Right renal cortex interstitium (tissue), 3 donors: Measurements from ENCODE around the gene BMF. TPM values are rescaled to one million over a fixed set of nuclear protein-coding genes. Genes with fewer than 3 reads are reported as not detected.
"Not testable (repeated sequence)": the region's sequence is repeated elsewhere in the genome, so short reads cannot be mapped to it uniquely, and the experiment has no call there.

Source experiments
- DNase-seq, 3 donors: peaks; one replicate each; pipeline ENCODE4 v3.0.0-alpha.2; 2013; ENCODE audit warnings: low read depth in 3 of 3, low spot score in 2 of 3
- polyA plus RNA-seq, 3 donors: library from polyadenylated mRNA; unstranded; fragments of 120-200 nt; gene quantifications; one replicate each; pipeline ENCODE4 v1.2.1, GENCODE V29; 2013; ENCODE audit not compliant: insufficient read length in 3 of 3

The BMF gene
- polyA plus RNA-seq: 10 to 100 TPM; 38.6 to 39.8 (median 39.2) TPM

- DNase-seq: peak; percentile 95 to 98 (median 96)
Measured at GRCh38 chr15:40108855-40109735, at the start of gene BMF. Gene BMF, minus strand, starts transcription at chr15:40108879. Its CDS starts 2,793 bp downstream, at chr15:40106086.

GRCh38 chr15:40157778-40158447 lies 49.2 kb upstream of the BMF start:
- no peak for DNase-seq

GRCh38 chr15:40155270-40155910 lies 46.7 kb upstream of the BMF start:
- DNase-seq: peak in 1 of 3 donors; percentile 39

GRCh38 chr15:40154821-40155220 lies 46.1 kb upstream of the BMF start:
- DNase-seq: not testable (repeated sequence)

GRCh38 chr15:40151991-40152390 lies 43.3 kb upstream of the BMF start:
- no peak for DNase-seq

- no peak for DNase-seq
Measured at GRCh38 chr15:40151499-40151898, 42.8 kb upstream of the BMF start.

GRCh38 chr15:40150163-40150925 lies 41.7 kb upstream of the BMF start:
- no peak for DNase-seq

GRCh38 chr15:40149339-40149738 lies 40.7 kb upstream of the BMF start:
- no peak for DNase-seq

GRCh38 chr15:40146037-40146436 lies 37.4 kb upstream of the BMF start:
- no peak for DNase-seq

GRCh38 chr15:40142428-40142827 lies 33.7 kb upstream of the BMF start:
- DNase-seq: no peak

- not testable (repeated sequence) for DNase-seq
Measured at GRCh38 chr15:40138201-40138570, 29.5 kb upstream of the BMF start.

- DNase-seq: no peak
Measured at GRCh38 chr15:40137303-40138200, 28.9 kb upstream of the BMF start.

- DNase-seq: no peak
Measured at GRCh38 chr15:40136470-40137302, 28.0 kb upstream of the BMF start.

GRCh38 chr15:40135846-40136450 lies 27.3 kb upstream of the BMF start:
- DNase-seq: not testable (repeated sequence)

- DNase-seq: no peak
Measured at GRCh38 chr15:40134885-40135284, 26.2 kb upstream of the BMF start.

GRCh38 chr15:40133544-40133943 lies 24.9 kb upstream of the BMF start:
- DNase-seq: no peak

GRCh38 chr15:40130799-40131502 lies 22.3 kb upstream of the BMF start:
- no peak for DNase-seq

GRCh38 chr15:40130118-40130517 lies 21.4 kb upstream of the BMF start:
- no peak for DNase-seq
